ENCODE data around the gene DAPK2.

The DAPK2 gene

GRCh38 chr15:63911160-63911559, 135.1 kb downstream of the DAPK2 start:
- no peak for TF ChIP-seq CTCF (conservative IDR thresholded peaks at IDR 0.05; ENCODE audit: low read depth, low read length)
- no peak for DNase-seq (ENCODE audit: low read depth)
- no peak overlapping the region for H3K4me3 ChIP-seq (ENCODE audit: low read depth, low read length)

- TF ChIP-seq CTCF (conservative IDR thresholded peaks at IDR 0.05; ENCODE audit: low read depth, low read length), result no peak
- DNase-seq (ENCODE audit: low read depth), result peak; percentile 76
- no peak overlapping the region for H3K4me3 ChIP-seq (ENCODE audit: low read depth, low read length)
Measured at GRCh38 chr15:63909819-63910437, 136.4 kb downstream of the DAPK2 start.

DNA sequence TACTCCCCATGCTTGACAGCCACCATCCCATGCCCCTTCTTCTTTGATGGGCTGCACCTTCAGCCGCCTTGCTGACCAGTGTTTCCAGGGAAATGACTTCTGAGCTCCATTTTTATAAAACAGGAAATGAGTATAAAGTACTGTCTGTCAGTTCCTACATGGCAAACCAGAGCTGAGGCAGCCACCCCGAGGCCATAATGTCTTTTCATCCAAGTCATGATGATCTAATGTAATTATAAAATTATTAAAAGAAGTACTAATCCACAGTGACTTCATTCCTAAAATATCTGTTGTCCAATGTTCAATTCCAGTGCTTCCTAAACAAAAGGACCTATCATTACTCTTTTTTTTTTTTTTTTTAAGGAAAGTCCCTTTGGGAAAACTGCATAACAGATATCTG, 137.3 kb downstream of the DAPK2 start:
- no peak overlapping the region for H3K4me3 ChIP-seq (ENCODE audit: low read depth, low read length)
- no peak for TF ChIP-seq CTCF (conservative IDR thresholded peaks at IDR 0.05; ENCODE audit: low read depth, low read length)
- DNase-seq (ENCODE audit: low read depth), result no peak

GRCh38 chr15:63908281-63908680, 138.0 kb downstream of the DAPK2 start:
- no peak overlapping the region for H3K4me3 ChIP-seq (ENCODE audit: low read depth, low read length)
- DNase-seq (ENCODE audit: low read depth), result no peak
- TF ChIP-seq CTCF (conservative IDR thresholded peaks at IDR 0.05; ENCODE audit: low read depth, low read length), result no peak

DNA sequence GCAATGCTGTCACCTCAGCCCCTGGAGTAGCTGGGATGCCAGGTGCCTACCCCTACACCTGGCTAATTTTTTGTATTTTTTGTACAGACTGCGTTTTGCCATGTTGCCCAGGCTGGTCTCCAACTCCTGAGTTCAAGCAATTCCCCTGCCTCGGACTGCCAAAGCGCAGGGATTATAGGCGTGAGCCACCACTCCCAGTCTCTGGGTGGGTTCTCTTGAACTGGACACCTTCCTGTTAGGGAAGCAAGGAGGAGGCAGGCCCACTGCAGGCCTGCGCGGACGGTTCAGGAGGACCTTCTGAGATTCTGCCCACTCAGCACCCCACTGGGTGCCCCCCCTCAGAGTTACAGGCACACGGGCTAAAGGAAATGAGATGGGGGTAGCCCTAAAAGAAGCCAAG, 138.8 kb downstream of the DAPK2 start:
- no peak for DNase-seq (ENCODE audit: low read depth)

GRCh38 chr15:63906266-63906584, 140.1 kb downstream of the DAPK2 start:
- TF ChIP-seq CTCF (conservative IDR thresholded peaks at IDR 0.05; ENCODE audit: low read depth, low read length), result no peak
- DNase-seq (ENCODE audit: low read depth), result no peak
- no peak overlapping the region for H3K4me3 ChIP-seq (ENCODE audit: low read depth, low read length)

More for the DNA sequence above, 138.8 kb downstream of the DAPK2 start:
- H3K4me3 ChIP-seq (ENCODE audit: low read depth, low read length), result no peak overlapping the region
- TF ChIP-seq CTCF (conservative IDR thresholded peaks at IDR 0.05; ENCODE audit: low read depth, low read length), result no peak

DNA sequence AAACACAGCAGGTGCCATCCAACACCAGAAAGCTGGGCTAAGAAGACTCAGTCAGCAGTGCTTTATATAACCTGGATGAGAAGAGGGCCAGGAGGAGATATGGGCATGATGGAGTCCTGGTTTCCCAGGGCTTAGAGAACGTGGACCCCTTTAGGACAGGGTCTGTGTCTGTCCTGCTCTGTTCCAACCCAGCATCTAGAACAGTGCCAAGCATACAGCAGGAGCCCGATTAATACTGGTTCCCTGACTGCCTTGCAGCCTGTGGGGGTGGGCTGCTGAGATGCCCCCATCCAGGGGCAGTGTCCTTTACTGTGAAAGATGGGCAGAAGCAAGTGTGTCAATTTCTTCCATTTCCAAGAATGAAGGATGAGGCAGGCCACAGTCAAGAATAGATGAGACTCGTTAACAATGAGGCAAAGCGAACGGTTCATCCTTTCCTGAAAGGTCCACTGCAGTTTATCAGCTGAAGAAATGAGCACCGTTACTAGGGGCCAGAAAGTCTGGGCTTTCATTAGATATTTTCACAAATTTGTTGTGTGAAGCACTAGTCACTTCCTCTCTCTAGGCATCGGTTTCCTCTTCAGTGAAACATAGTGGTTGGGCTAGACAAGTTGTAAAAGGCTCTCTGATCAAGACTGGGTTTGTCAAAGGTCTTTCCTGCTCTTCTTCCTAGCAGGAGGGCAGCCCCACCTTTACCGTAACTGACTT, 140.6 kb downstream of the DAPK2 start:
- no peak overlapping the region for H3K4me3 ChIP-seq (ENCODE audit: low read depth, low read length)
- TF ChIP-seq CTCF (conservative IDR thresholded peaks at IDR 0.05; ENCODE audit: low read depth, low read length), result no peak
- peak; percentile 27 for DNase-seq (ENCODE audit: low read depth)
